Neural progenitor cell (in vitro differentiated cells): ENCODE data around the gene HES2.

ENCODE experiments used
- EZH2 ChIP-seq: fragments of 200-600 bp; sonication (generic); IDR thresholded peaks from 2 replicates; pipeline ENCODE4 v1.6.1; 2017; ENCODE audit warnings: antibody characterized with exemption, mild to moderate bottlenecking, moderate library complexity
- TF ChIP-seq, protein P1 (sequence below): fragments of 200-600 bp; sonication (generic); IDR thresholded peaks from 2 replicates; pipeline ENCODE4 v1.5.1; 2017; ENCODE audit warnings: antibody characterized with exemption, mild to moderate bottlenecking

GRCh38 chr1:6464915-6465314, 45.2 kb upstream of the HES2 start:
- TF ChIP-seq, protein P1, sequence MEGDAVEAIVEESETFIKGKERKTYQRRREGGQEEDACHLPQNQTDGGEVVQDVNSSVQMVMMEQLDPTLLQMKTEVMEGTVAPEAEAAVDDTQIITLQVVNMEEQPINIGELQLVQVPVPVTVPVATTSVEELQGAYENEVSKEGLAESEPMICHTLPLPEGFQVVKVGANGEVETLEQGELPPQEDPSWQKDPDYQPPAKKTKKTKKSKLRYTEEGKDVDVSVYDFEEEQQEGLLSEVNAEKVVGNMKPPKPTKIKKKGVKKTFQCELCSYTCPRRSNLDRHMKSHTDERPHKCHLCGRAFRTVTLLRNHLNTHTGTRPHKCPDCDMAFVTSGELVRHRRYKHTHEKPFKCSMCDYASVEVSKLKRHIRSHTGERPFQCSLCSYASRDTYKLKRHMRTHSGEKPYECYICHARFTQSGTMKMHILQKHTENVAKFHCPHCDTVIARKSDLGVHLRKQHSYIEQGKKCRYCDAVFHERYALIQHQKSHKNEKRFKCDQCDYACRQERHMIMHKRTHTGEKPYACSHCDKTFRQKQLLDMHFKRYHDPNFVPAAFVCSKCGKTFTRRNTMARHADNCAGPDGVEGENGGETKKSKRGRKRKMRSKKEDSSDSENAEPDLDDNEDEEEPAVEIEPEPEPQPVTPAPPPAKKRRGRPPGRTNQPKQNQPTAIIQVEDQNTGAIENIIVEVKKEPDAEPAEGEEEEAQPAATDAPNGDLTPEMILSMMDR, result no peak
- no peak for TF ChIP-seq EZH2
